Activated CD8-positive, alpha-beta memory T cell treated with anti-CD3 and anti-CD28 coated beads, Interleukin-2, amount 10 ng/mL, durations not matched to agents 7 days and 5 days (primary cell): ENCODE data around the gene PREP. TPM values are rescaled to one million over a fixed set of nuclear protein-coding genes. Genes with fewer than 3 reads are reported as not detected.

ENCODE experiments used
- ATAC-seq: fragments of 150-1000 bp; cut with Tn5 transposase; one replicate; pipeline ENCODE4 v1.10.0; 2021; ENCODE audit warnings: moderate library complexity
- CTCF ChIA-PET: fragments of 350-600 bp; sonication (Branson Sonifier 250); formaldehyde crosslinking; loops from one replicate; lab custom pipeline; 2021; ENCODE audit warnings: antibody characterized with exemption; lab: Charles Lee
- DNase-seq: peaks from one replicate; pipeline ENCODE4 v3.0.0-alpha.2; 2020
- H3K27ac Mint-ChIP-seq: one replicate; pipeline ENCODE4 v1.8.0; 2021; ENCODE audit warnings: mild to moderate bottlenecking, mixed read lengths
- H3K27me3 Mint-ChIP-seq: one replicate; pipeline ENCODE4 v1.8.0; 2021; ENCODE audit warnings: mixed read lengths
- H3K36me3 Mint-ChIP-seq: one replicate; pipeline ENCODE4 v1.8.0; 2021; ENCODE audit warnings: mild to moderate bottlenecking, mixed read lengths
- H3K4me1 Mint-ChIP-seq: one replicate; pipeline ENCODE4 v1.8.0; 2021; ENCODE audit warnings: mixed read lengths
- H3K4me3 Mint-ChIP-seq: one replicate; pipeline ENCODE4 v1.8.0; 2021; ENCODE audit warnings: mild to moderate bottlenecking, moderate library complexity, mixed read lengths
- H3K9me3 Mint-ChIP-seq: one replicate; pipeline ENCODE4 v1.8.0; 2022; ENCODE audit warnings: low read depth, mixed read lengths
- total RNA-seq, 2 experiments: library from RNA; stranded (reverse); gene quantifications; one replicate each; pipeline ENCODE4 v1.2.3, GENCODE V29; 2021

The PREP gene
- total RNA-seq, 2 experiments from 2014 or later: 44.1 to 52.9 TPM

DNA sequence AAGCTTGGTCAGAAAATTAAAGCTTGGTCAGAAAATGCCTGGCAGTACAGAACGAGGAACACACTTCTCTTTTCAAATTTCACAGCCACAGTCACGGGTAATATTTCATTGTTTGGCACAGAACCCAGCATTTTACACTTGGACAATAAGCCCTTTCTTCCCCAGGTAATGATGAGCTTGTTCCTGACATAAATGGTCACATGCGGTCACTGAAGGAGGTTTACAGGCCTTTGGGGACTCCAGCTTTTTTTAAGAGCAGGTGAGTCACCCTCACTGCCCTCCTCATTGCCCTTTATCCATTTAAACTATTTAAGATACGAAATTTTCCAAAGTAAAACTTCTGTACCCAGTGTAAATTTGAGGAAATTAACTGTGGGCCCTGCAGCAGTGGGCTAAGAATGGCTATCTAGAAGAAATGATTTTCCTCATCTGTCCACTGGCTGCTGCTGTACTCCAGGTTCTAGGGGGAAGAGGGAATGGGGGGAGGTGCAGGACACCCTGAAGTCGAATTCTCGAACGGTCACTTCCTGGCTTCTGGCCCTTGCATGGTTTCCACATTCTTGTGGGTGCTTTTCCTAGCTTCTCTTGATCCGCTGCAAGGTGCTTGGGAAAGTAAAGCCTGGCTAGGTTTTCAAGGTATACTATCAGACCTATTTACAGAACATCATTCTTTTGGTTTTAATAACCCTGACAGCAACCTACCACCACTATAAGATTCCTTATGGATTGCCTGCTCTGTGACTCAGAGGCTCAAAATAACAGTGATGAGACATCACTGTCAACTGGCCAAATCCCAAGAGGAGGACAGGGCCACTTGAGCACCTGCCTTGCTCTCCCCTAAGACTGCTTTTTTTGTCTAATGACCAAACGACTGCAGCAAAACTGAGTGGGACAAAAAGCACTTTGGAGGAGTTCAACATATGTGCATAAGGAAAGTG, 75.8 kb downstream of the PREP start:
- Mint-ChIP-seq H3K27ac (no peak overlapping the region), H3K36me3 (peaks cover 33% of the 10 kb centered on the region), H3K4me3 (no peak overlapping the region), H3K27me3 (no peaks in the 10 kb centered on the region), H3K4me1 (peaks cover 5% of the 10 kb centered on the region), H3K9me3 (no peaks in the 10 kb centered on the region)
- CTCF ChIA-PET: interaction anchor here (1.8 kb wide), 1 partner anchor 76 kb away, joined by 4 read pairs; the partner anchor contains the start of gene PREP
- no peak for ATAC-seq
- DNase-seq: no peak

- ATAC-seq: peak; percentile 39
- H3K27me3 Mint-ChIP-seq: no peaks in the 10 kb centered on the region
- peaks cover 28% of the 10 kb centered on the region for H3K36me3 Mint-ChIP-seq
- CTCF ChIA-PET: no interaction called here
- no peak overlapping the region for H3K27ac Mint-ChIP-seq
- no peaks in the 10 kb centered on the region for H3K9me3 Mint-ChIP-seq
- peaks cover 5% of the 10 kb centered on the region for H3K4me1 Mint-ChIP-seq
- H3K4me3 Mint-ChIP-seq: no peak overlapping the region
- no peak for DNase-seq
Measured at GRCh38 chr6:105326216-105326615, 76.7 kb downstream of the PREP start.

DNA sequence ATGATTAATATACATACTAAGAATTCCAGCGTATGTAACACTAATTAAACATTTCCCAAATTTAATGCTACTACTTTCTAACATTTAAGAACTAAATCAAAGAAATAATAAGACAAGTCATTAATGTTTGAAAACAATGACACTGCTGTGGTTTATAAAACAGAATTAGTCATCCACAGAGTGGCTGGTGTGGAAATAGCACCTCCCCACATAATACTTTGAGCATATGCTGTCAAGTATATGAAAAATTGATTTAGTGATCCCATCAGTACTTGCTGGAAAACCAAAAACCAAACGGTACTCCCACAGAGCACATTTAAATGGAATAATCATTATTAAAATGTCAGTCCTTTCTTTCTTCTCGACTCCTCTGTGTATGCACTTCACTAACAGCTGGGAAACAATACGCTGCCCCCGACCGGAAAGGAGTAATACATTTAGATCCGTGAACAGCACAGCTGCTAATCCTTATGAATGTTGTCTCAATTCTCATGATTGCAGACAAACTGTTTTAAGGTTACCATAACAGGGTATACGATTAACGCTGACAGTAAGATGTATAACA, 78.4 kb downstream of the PREP start:
- no peak for DNase-seq
- H3K27ac Mint-ChIP-seq: no peak overlapping the region
- H3K4me3 Mint-ChIP-seq: no peak overlapping the region
- no peaks in the 10 kb centered on the region for H3K9me3 Mint-ChIP-seq
- no peaks in the 10 kb centered on the region for H3K27me3 Mint-ChIP-seq
- ATAC-seq: no peak
- peaks cover 20% of the 10 kb centered on the region for H3K36me3 Mint-ChIP-seq
- H3K4me1 Mint-ChIP-seq: peaks cover 5% of the 10 kb centered on the region
- CTCF ChIA-PET: no interaction called here

GRCh38 chr6:105322499-105323225, 80.2 kb downstream of the PREP start:
- H3K9me3 Mint-ChIP-seq: no peaks in the 10 kb centered on the region
- ATAC-seq: no peak

DNA sequence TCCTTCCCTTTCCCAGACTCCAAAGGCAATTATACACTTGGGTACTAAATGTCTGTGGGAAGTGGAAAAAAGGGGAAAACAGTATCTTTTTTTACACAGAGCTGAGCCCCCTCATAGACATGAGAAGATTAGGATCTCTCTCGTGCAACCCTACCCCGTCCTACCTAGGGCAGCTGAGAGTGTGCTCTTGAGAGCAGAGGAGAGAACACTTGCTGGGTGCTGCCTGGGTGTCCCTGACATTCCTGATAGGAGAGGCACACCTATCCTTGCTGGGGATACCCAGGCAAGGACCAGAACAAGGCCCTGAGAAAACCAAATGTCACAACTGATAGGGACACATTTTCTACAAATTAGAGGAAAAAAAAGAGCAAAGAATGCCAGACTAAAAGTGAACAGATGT, 81.2 kb downstream of the PREP start:
- H3K36me3 Mint-ChIP-seq: peaks cover 19% of the 10 kb centered on the region
- H3K27me3 Mint-ChIP-seq: no peaks in the 10 kb centered on the region
- no peak for ATAC-seq
- CTCF ChIA-PET: interaction anchor here (1.5 kb wide), 1 partner anchor 234 kb away, joined by 3 read pairs; no protein-coding TSS in a partner anchor
- no peak for DNase-seq
- peaks cover 5% of the 10 kb centered on the region for H3K4me1 Mint-ChIP-seq
- no peak overlapping the region for H3K4me3 Mint-ChIP-seq
- H3K27ac Mint-ChIP-seq: no peak overlapping the region
- H3K9me3 Mint-ChIP-seq: no peaks in the 10 kb centered on the region

More at GRCh38 chr6:105322499-105323225, 80.2 kb downstream of the PREP start:
- Mint-ChIP-seq H3K27ac (no peak overlapping the region), H3K4me3 (no peak overlapping the region), H3K36me3 (peaks cover 16% of the 10 kb centered on the region), H3K4me1 (peaks cover 5% of the 10 kb centered on the region), H3K27me3 (no peaks in the 10 kb centered on the region)
- no peak for DNase-seq
- CTCF ChIA-PET: interaction anchor here (1.0 to 1.5 kb wide), 2 partner anchors 18 to 235 kb away, joined by 3 read pairs; no protein-coding TSS in a partner anchor

- Mint-ChIP-seq H3K36me3 (peaks cover 19% of the 10 kb centered on the region), H3K4me3 (no peak overlapping the region), H3K4me1 (peaks cover 2% of the 10 kb centered on the region), H3K27ac (no peak overlapping the region), H3K9me3 (no peaks in the 10 kb centered on the region), H3K27me3 (no peaks in the 10 kb centered on the region)
- ATAC-seq (no peak), DNase-seq (no peak)
- CTCF ChIA-PET: no interaction called here
Measured at GRCh38 chr6:105321207-105321606, 81.7 kb downstream of the PREP start.

DNA sequence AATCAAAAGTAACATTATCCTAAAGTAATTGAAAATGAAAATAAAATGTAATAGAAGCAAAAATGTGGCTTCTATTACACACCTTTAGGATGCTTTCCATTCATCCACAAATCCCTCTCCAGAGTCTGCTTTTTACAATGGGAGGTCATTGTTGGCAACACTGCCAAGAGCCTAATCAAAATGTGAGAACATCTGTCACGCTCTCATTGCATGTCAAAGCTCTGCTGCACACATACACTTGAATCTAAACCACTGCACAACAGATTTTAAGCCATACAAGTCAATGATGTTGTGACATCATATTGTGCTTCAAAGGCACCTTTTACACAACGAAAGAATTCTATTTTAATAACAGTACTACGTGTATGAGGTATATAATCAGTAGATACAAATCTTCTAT, 82.1 kb downstream of the PREP start:
- ATAC-seq (no peak), DNase-seq (no peak)
- no peak overlapping the region for H3K27ac Mint-ChIP-seq
- H3K4me1 Mint-ChIP-seq: peaks cover 2% of the 10 kb centered on the region
- H3K36me3 Mint-ChIP-seq: peaks cover 19% of the 10 kb centered on the region
- no peak overlapping the region for H3K4me3 Mint-ChIP-seq
- H3K27me3 Mint-ChIP-seq: no peaks in the 10 kb centered on the region
- no peaks in the 10 kb centered on the region for H3K9me3 Mint-ChIP-seq
- CTCF ChIA-PET: no interaction called here

DNA sequence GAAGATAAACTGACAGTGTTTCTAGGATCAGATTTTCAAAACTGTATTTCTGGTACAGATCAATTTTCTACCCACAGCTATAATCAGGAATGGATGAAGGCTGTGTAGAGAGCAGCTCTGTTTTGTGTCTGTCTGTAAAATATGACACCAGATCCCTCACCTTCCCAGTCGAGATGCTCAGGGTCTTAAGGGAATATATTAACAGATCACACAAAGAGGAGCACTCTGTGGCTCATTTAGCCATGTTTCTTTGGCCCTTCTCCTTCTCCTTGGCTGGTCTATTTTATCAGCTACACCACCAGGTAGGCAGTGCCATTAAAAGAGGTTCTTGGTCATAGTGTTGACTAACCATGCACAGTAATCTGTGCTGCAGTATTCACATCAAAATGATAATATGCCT, 82.6 kb downstream of the PREP start:
- CTCF ChIA-PET: interaction anchor here (1.4 kb wide), 1 partner anchor 82 kb away, joined by 3 read pairs; the partner anchor contains the start of gene PREP
- no peaks in the 10 kb centered on the region for H3K4me1 Mint-ChIP-seq
- ATAC-seq (no peak), DNase-seq (no peak)
- H3K9me3 Mint-ChIP-seq: no peaks in the 10 kb centered on the region
- no peaks in the 10 kb centered on the region for H3K27me3 Mint-ChIP-seq
- H3K27ac Mint-ChIP-seq: no peak overlapping the region
- peaks cover 16% of the 10 kb centered on the region for H3K36me3 Mint-ChIP-seq
- no peak overlapping the region for H3K4me3 Mint-ChIP-seq

DNA sequence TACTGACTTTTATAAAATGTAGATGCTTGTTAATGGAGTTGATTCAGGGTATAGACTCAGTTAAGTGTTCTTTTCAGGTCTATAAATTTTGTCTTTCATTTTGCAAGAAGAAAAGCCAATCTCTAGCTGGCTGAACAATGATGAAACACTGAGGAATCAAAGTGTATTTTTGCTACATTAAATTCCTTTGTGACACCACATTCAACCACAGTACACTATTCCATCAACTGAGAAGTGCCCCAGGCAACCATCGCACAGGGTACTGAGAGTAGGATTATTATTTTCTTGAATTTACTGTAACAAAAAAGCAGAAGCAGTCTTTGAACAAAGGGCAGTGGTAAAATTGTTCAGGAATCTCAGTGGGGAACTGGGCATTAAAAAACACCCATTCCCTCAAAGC, 83.6 kb downstream of the PREP start:
- CTCF ChIA-PET: interaction anchor here (1.4 kb wide), 1 partner anchor 83 kb away, joined by 3 read pairs; the partner anchor contains the start of gene PREP

GRCh38 chr6:105318660-105319059, 84.2 kb downstream of the PREP start:
- Mint-ChIP-seq H3K4me3 (no peak overlapping the region), H3K27me3 (no peaks in the 10 kb centered on the region), H3K4me1 (no peaks in the 10 kb centered on the region), H3K36me3 (peaks cover 25% of the 10 kb centered on the region), H3K27ac (no peak overlapping the region), H3K9me3 (no peaks in the 10 kb centered on the region)
- CTCF ChIA-PET: interaction anchor here (2.5 kb wide), 1 partner anchor 10 kb away, joined by 5 read pairs; no protein-coding TSS in a partner anchor
- DNase-seq: no peak
- ATAC-seq: no peak

More for the DNA sequence above, 83.6 kb downstream of the PREP start:
- Mint-ChIP-seq H3K4me3 (no peak overlapping the region), H3K27me3 (no peaks in the 10 kb centered on the region), H3K9me3 (no peaks in the 10 kb centered on the region), H3K27ac (no peak overlapping the region), H3K4me1 (no peaks in the 10 kb centered on the region), H3K36me3 (peaks cover 22% of the 10 kb centered on the region)
- ATAC-seq: no peak
- DNase-seq: no peak

- no peaks in the 10 kb centered on the region for H3K4me1 Mint-ChIP-seq
- CTCF ChIA-PET: interaction anchor here (0.6 to 2.5 kb wide), 4 partner anchors 11 to 96 kb away, joined by 3 to 5 read pairs (median 3); partner anchors contain the start of gene PREP
- DNase-seq: no peak
- no peak overlapping the region for H3K4me3 Mint-ChIP-seq
- no peaks in the 10 kb centered on the region for H3K27me3 Mint-ChIP-seq
- peaks cover 24% of the 10 kb centered on the region for H3K36me3 Mint-ChIP-seq
- H3K27ac Mint-ChIP-seq: no peak overlapping the region
- H3K9me3 Mint-ChIP-seq: no peaks in the 10 kb centered on the region
- ATAC-seq: no peak
Measured at GRCh38 chr6:105317607-105318533, 85.0 kb downstream of the PREP start.

DNA sequence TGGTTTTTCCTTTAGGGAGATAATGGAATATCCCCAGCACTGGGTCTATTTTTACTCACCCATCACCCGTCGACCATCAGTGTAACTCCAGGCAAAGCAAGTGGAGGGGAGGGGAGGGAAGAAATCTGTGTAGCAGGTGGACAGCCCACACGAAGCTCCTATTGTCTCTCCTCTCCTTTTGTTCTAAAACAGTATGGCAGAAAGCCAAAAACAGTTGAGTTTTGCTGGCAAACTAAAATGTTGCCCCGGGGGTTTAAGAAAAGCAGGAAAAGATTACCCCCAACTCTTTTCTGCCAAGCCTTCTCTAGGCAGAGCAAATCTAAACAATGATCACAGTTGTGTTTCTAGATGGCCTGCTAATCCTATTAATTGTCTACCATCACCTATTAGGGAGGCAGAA, 89.7 kb downstream of the PREP start:
- H3K27ac Mint-ChIP-seq: no peak overlapping the region
- DNase-seq: no peak
- H3K36me3 Mint-ChIP-seq: peaks cover 27% of the 10 kb centered on the region
- CTCF ChIA-PET: no interaction called here
- H3K9me3 Mint-ChIP-seq: no peaks in the 10 kb centered on the region
- no peak for ATAC-seq
- H3K27me3 Mint-ChIP-seq: no peaks in the 10 kb centered on the region
- no peaks in the 10 kb centered on the region for H3K4me1 Mint-ChIP-seq
- H3K4me3 Mint-ChIP-seq: no peak overlapping the region
